Activated CD8-positive, alpha-beta memory T cell treated with anti-CD3 and anti-CD28 coated beads for 4 hours (primary cell): ENCODE measurements around the gene EEF1A2.

Source experiments
- DNase-seq, 2 donors: peaks; one replicate each; pipeline ENCODE4 v3.0.0-alpha.2; 2020; ENCODE audit warnings: low read depth in 2 of 2

Gene EEF1A2

GRCh38 chr20:63498960-63499337 lies at the start of gene EEF1A2:
EEF1A2 (minus strand) TSS chr20:63499083; CDS start chr20:63497763, 1,320 bp downstream.
- DNase-seq: no peak

- no peak for DNase-seq
Measured at GRCh38 chr20:63548542-63548941, 49.7 kb upstream of the EEF1A2 start.

GRCh38 chr20:63547725-63548480 lies 49.0 kb upstream of the EEF1A2 start, which contains the start of gene SRMS:
SRMS (minus strand) TSS chr20:63547749; CDS start chr20:63547463, 286 bp downstream.
- no peak for DNase-seq

GRCh38 chr20:63546956-63547724 lies 48.3 kb upstream of the EEF1A2 start:
- no peak for DNase-seq

- no peak for DNase-seq
Measured at GRCh38 chr20:63546256-63546955, 47.5 kb upstream of the EEF1A2 start.

GRCh38 chr20:63545814-63546213 lies 46.9 kb upstream of the EEF1A2 start:
- DNase-seq: no peak

GRCh38 chr20:63544958-63545516 lies 46.2 kb upstream of the EEF1A2 start:
- no peak for DNase-seq

GRCh38 chr20:63544241-63544957 lies 45.5 kb upstream of the EEF1A2 start:
- DNase-seq: no peak

GRCh38 chr20:63543733-63544132 lies 44.9 kb upstream of the EEF1A2 start:
- no peak for DNase-seq

GRCh38 chr20:63543131-63543530 lies 44.2 kb upstream of the EEF1A2 start:
- no peak for DNase-seq

GRCh38 chr20:63542696-63543095 lies 43.8 kb upstream of the EEF1A2 start:
- no peak for DNase-seq

GRCh38 chr20:63542031-63542559 lies 43.2 kb upstream of the EEF1A2 start:
- no peak for DNase-seq

GRCh38 chr20:63541371-63541770 lies 42.5 kb upstream of the EEF1A2 start:
- DNase-seq: no peak

- no peak for DNase-seq
Measured at GRCh38 chr20:63540417-63541186, 41.7 kb upstream of the EEF1A2 start.

- no peak for DNase-seq
Measured at GRCh38 chr20:63539441-63540370, 40.8 kb upstream of the EEF1A2 start.

- DNase-seq: no peak
Measured at GRCh38 chr20:63539092-63539430, 40.2 kb upstream of the EEF1A2 start.

- no peak for DNase-seq
Measured at GRCh38 chr20:63538204-63539091, 39.6 kb upstream of the EEF1A2 start.

GRCh38 chr20:63537525-63538203 lies 38.8 kb upstream of the EEF1A2 start:
- peak; percentile 84 for DNase-seq
